ENCODE results near the gene PURB.

GRCh38 chr7:44846816-44847508, 38.4 kb downstream of the PURB start:
- TF ChIP-seq CTCF (IDR thresholded peaks at IDR 0.05) = no peak
- TF ChIP-seq EZH2 (IDR thresholded peaks at IDR 0.05) = no peak

All from neural progenitor cell (in vitro differentiated cells).